IMR-90 (cell line): Measurements from ENCODE around the gene ARHGEF40. TPM values are rescaled to one million over a fixed set of nuclear protein-coding genes. Genes with fewer than 3 reads are reported as not detected.

ENCODE experiments used
- ATAC-seq: fragments of 200-7000 bp; cut with Tn5 transposase; 2 replicates; pipeline ENCODE4 v1.9.1; 2020; ENCODE audit warnings: low read depth, mild to moderate bottlenecking, moderate library complexity
- BruUV-seq: library from RNA; stranded (reverse); fragments of 400-500 nt; replicated peaks from 2 replicates; lab custom pipeline; 2021; lab: Mats Ljungman, UMichigan
- CTCF ChIA-PET: fragments of 300-600 bp; formaldehyde crosslinking; extraction: SDS; loops from one replicate; lab custom pipeline; 2021; ENCODE audit warnings: antibody characterized with exemption; lab: Yijun Ruan, JAX
- POLR2A ChIA-PET: fragments of 300-600 bp; sonication (Branson Sonifier 250); formaldehyde crosslinking; loops from one replicate; lab custom pipeline; 2022; ENCODE audit warnings: antibody characterized with exemption; ENCODE audit not compliant: unreplicated experiment; lab: Charles Lee
- DNase-seq: peaks from one replicate; pipeline ENCODE4 v3.0.0; 2013
- H2AFZ ChIP-seq: replicated peaks from 2 replicates; pipeline ENCODE3; 2013; ENCODE audit warnings: low read length, mild to moderate bottlenecking; ENCODE audit not compliant: poor library complexity
- H2AK5ac ChIP-seq: 2 replicates; pipeline ENCODE4 v1.6.1; 2013; ENCODE audit warnings: low read depth, low read length, inconsistent platforms
- H2AK9ac ChIP-seq: replicated peaks from 2 replicates; pipeline ENCODE3; 2013; ENCODE audit warnings: mild to moderate bottlenecking, low read depth, low read length, moderate library complexity; ENCODE audit not compliant: poor library complexity
- H2BK120ac ChIP-seq: 2 replicates; pipeline ENCODE4 v1.6.1; 2013; ENCODE audit warnings: low read depth, low read length, inconsistent platforms
- H2BK15ac ChIP-seq: 3 replicates; pipeline ENCODE4 v1.6.1; 2013; ENCODE audit warnings: low read depth, low read length, inconsistent platforms
- H2BK20ac ChIP-seq: 2 replicates; pipeline ENCODE4 v1.6.1; 2013; ENCODE audit warnings: low read depth, mild to moderate bottlenecking, inconsistent platforms, low read length, moderate library complexity
- H2BK5ac ChIP-seq: 2 replicates; pipeline ENCODE4 v1.6.1; 2013; ENCODE audit warnings: mild to moderate bottlenecking, low read depth, low read length, inconsistent platforms; ENCODE audit not compliant: poor library complexity, severe bottlenecking
- H3K14ac ChIP-seq: replicated peaks from 2 replicates; pipeline ENCODE4 v1.6.1; 2013; ENCODE audit warnings: low read depth, low read length, inconsistent platforms
- H3K18ac ChIP-seq: 2 replicates; pipeline ENCODE4 v1.6.1; 2013; ENCODE audit warnings: low read depth, low read length, control low read depth
- H3K23ac ChIP-seq: 2 replicates; pipeline ENCODE4 v1.6.1; 2013; ENCODE audit warnings: low read depth, low read length, inconsistent platforms
- H3K27ac ChIP-seq: 2 replicates; pipeline ENCODE4 v1.5.1; 2013; ENCODE audit warnings: mild to moderate bottlenecking, control low read depth, low read length; ENCODE audit not compliant: insufficient read depth
- H3K27me3 ChIP-seq: 2 replicates; pipeline ENCODE4 v1.6.1; 2013; ENCODE audit warnings: low read length; ENCODE audit not compliant: control insufficient read depth, insufficient read depth
- H3K36me3 ChIP-seq: 2 replicates; pipeline ENCODE4 v1.6.1; 2013; ENCODE audit warnings: low read length, mixed read lengths; ENCODE audit not compliant: control insufficient read depth, insufficient read depth
- H3K4ac ChIP-seq: 2 replicates; pipeline ENCODE4 v1.6.1; 2013; ENCODE audit warnings: low read depth, low read length, inconsistent platforms
- H3K4me1 ChIP-seq: 2 replicates; pipeline ENCODE4 v1.6.1; 2013; ENCODE audit warnings: low read length, mixed read lengths; ENCODE audit not compliant: control insufficient read depth, insufficient read depth
- H3K4me2 ChIP-seq: 2 replicates; pipeline ENCODE4 v1.6.1; 2013; ENCODE audit warnings: low read depth, mild to moderate bottlenecking, control low read depth, low read length, moderate library complexity
- H3K4me3 ChIP-seq: 2 replicates; pipeline ENCODE4 v1.5.1; 2013; ENCODE audit warnings: low read depth, mild to moderate bottlenecking, control low read depth, low read length, moderate library complexity; ENCODE audit not compliant: insufficient read depth
- H3K56ac ChIP-seq: 2 replicates; pipeline ENCODE4 v1.6.1; 2013; ENCODE audit warnings: low read length, inconsistent platforms; ENCODE audit not compliant: insufficient read depth; ENCODE audit errors: extremely low read depth
- H3K79me1 ChIP-seq, 2 experiments: 2 replicates each; pipeline ENCODE4 v1.6.1; 2013; ENCODE audit warnings: low read length in 2 of 2, inconsistent platforms in 1 of 2, low read depth in 1 of 2
- H3K9ac ChIP-seq: 2 replicates; pipeline ENCODE4 v1.6.1; 2013; ENCODE audit warnings: low read depth, low read length, control low read depth
- H3K9me1 ChIP-seq: 2 replicates; pipeline ENCODE4 v1.6.1; 2013; ENCODE audit warnings: low read length, inconsistent platforms; ENCODE audit not compliant: insufficient read depth
- H3K9me3 ChIP-seq: 2 replicates; pipeline ENCODE4 v1.6.1; 2013; ENCODE audit warnings: low read length; ENCODE audit not compliant: control insufficient read depth, insufficient read depth
- H4K20me1 ChIP-seq: 2 replicates; pipeline ENCODE4 v1.6.1; 2013; ENCODE audit warnings: low read length, inconsistent platforms; ENCODE audit not compliant: insufficient read depth
- H4K5ac ChIP-seq: 2 replicates; pipeline ENCODE4 v1.6.1; 2013; ENCODE audit warnings: mild to moderate bottlenecking, low read depth, low read length, control low read depth
- H4K8ac ChIP-seq, 2 experiments: 2 replicates each; pipeline ENCODE4 v1.6.1; 2013; ENCODE audit warnings: low read depth in 2 of 2, low read length in 2 of 2, control low read depth in 1 of 2, inconsistent platforms in 1 of 2
- H4K91ac ChIP-seq: 2 replicates; pipeline ENCODE4 v1.6.1; 2013; ENCODE audit warnings: low read depth, low read length, inconsistent platforms; ENCODE audit not compliant: insufficient read depth
- CTCF ChIP-seq: conservative IDR thresholded peaks from 2 replicates; pipeline ENCODE4 v1.5.1; 2012; ENCODE audit warnings: mild to moderate bottlenecking, low read depth, low read length, improper control_type of control experiment
- RAD21 ChIP-seq: IDR thresholded peaks from 2 replicates; pipeline ENCODE4 v1.6.1; 2012; ENCODE audit warnings: low read length, improper control_type of control experiment
- RCOR1 ChIP-seq: IDR thresholded peaks from 2 replicates; pipeline ENCODE4 v1.6.1; 2012; ENCODE audit warnings: mild to moderate bottlenecking, low read length, improper control_type of control experiment; ENCODE audit not compliant: insufficient replicate concordance
- SMC3 ChIP-seq: fragments of 150-350 bp; IDR thresholded peaks from 2 replicates; pipeline ENCODE4 v1.6.1; 2016; ENCODE audit warnings: low read depth, mild to moderate bottlenecking, antibody characterized with exemption, low read length, moderate library complexity
- WGBS, 2 experiments: methylation state at CpG; one replicate each; pipeline versions ENCODE4 v1.1.5 to v1.1.7; 2013; ENCODE audit warnings: missing lambda C conversion rate in 2 of 2; ENCODE audit not compliant: insufficient read length in 1 of 2; ENCODE audit errors: extremely low coverage in 2 of 2; 5-methylcytosine and 5-hydroxymethylcytosine counted together
- dilution Hi-C: fragments of 300-500 bp; cut with HindIII; formaldehyde crosslinking; loops from one replicate; pipeline ENCODE4 v1.14.3; 2018; ENCODE audit warnings: low sequenced_read_pairs; ENCODE audit not compliant: unreplicated experiment
- in situ Hi-C: fragments of 300-500 bp; cut with MboI; formaldehyde crosslinking; loops from 3 replicates; pipeline ENCODE4 v1.14.3; 2019; ENCODE audit warnings: low sequenced_read_pairs, inconsistent platforms, mixed read lengths
- intact Hi-C: fragments of 100-400 bp; cut with micrococcal nuclease; formaldehyde crosslinking; loops from 2 replicates; pipeline ENCODE4 v1.10.0; 2022
- polyA plus RNA-seq, 3 experiments: library from polyadenylated mRNA; depleted of rRNA; stranded (reverse); fragments of >200 nt; gene quantifications; 2 replicates each; pipeline ENCODE4 v1.2.3, GENCODE V29; 2012; ENCODE audit warnings: low replicate concordance in 1 of 3
- total RNA-seq: library from RNA; depleted of rRNA; stranded (reverse); fragments of >200 nt; gene quantifications from 2 replicates; pipeline ENCODE4 v1.2.3, GENCODE V29; 2012

ARHGEF40 gene
- total and polyA plus RNA-seq, 2 of the 4 experiments (the other 2 are of a cell fraction): 18.1 to 58.4 TPM

GRCh38 chr14:21066882-21067502 lies 3.1 kb upstream of the ARHGEF40 start:
- H3K4me2 ChIP-seq: no peak overlapping the region
- H3K56ac ChIP-seq: no peak overlapping the region
- no peak overlapping the region for H3K23ac ChIP-seq
- in situ Hi-C loops (no loop called here), dilution Hi-C loops (no loop called here), intact Hi-C loops (no loop called here)
- H3K4ac ChIP-seq: no peak overlapping the region
- H2BK120ac ChIP-seq: no peak overlapping the region
- H3K14ac ChIP-seq: no peak overlapping the region
- peaks cover 4% of the 10 kb centered on the region for H4K20me1 ChIP-seq
- H3K4me1 ChIP-seq: peaks cover 11% of the 10 kb centered on the region
- TF ChIP-seq SMC3 (peak; percentile 8; the same call in 1 of the 2 replicates), RCOR1 (no peak), CTCF (peak; percentile 26; the same call in 1 of the 2 replicates), RAD21 (peak; percentile 26; the same call in 1 of the 2 replicates)
- no peak overlapping the region for H3K4me3 ChIP-seq
- ATAC-seq: no peak
- H3K79me1 ChIP-seq: peaks cover 0 to 16% of the 10 kb centered on the region in 2 experiments; a peak in 2 of 4 replicates
- H3K18ac ChIP-seq: no peak overlapping the region
- H3K27me3 ChIP-seq: no peaks in the 10 kb centered on the region
- CTCF ChIA-PET: interaction anchor here (0.6 to 2.8 kb wide), 7 partner anchors 20 to 52 kb away, joined by 3 to 20 read pairs (median 7); no protein-coding TSS in a partner anchor
- no peak overlapping the region for H2AK9ac ChIP-seq
- H3K9ac ChIP-seq: no peak overlapping the region
- H2BK20ac ChIP-seq: no peak overlapping the region
- H2BK5ac ChIP-seq: no peak overlapping the region
- H4K91ac ChIP-seq: no peak overlapping the region
- BruUV-seq: no TSS peak
- DNase-seq: no peak
- no peak overlapping the region for H3K27ac ChIP-seq
- no peak overlapping the region for H2AK5ac ChIP-seq
- peaks cover 3% of the 10 kb centered on the region; the same call in 1 of the 2 replicates for H3K9me1 ChIP-seq
- WGBS, 2 experiments: 100% methylated on average over 1 of the region's 7 CpGs; no CpG with 5 or more reads in 1 of the 2 experiments
- no peak overlapping the region for H4K8ac ChIP-seq
- H4K5ac ChIP-seq: no peak overlapping the region
- POLR2A ChIA-PET: no interaction called here
- H3K36me3 ChIP-seq: no peaks in the 10 kb centered on the region
- no peaks in the 10 kb centered on the region for H3K9me3 ChIP-seq
- no peak overlapping the region for H2AFZ ChIP-seq
- H2BK15ac ChIP-seq: no peak overlapping the region
